SU-DHL-6 (cell line): ENCODE data around the gene OR1J2.

ENCODE experiments used
- H2AFZ ChIP-seq: fragments of 200-600 bp; sonication (generic); 2 replicates; pipeline ENCODE4 v1.6.1; 2014; ENCODE audit warnings: low read depth, mild to moderate bottlenecking, moderate library complexity, mixed read lengths, antibody characterized with exemption, low read length; ENCODE audit not compliant: severe bottlenecking
- H3F3A ChIP-seq: fragments of 200-600 bp; shearing (Covaris generic); 2 replicates; pipeline ENCODE4 v1.6.0; 2016; ENCODE audit warnings: antibody characterized with exemption, mild to moderate bottlenecking; ENCODE audit not compliant: insufficient read depth
- H3K27ac ChIP-seq: fragments of 200-600 bp; sonication (generic); 2 replicates; pipeline ENCODE4 v1.5.1; 2016; ENCODE audit warnings: low read depth, mild to moderate bottlenecking, low read length, moderate library complexity, mixed read lengths
- H3K27me3 ChIP-seq: fragments of 200-600 bp; sonication (generic), shearing (Covaris generic); 2 replicates; pipeline ENCODE4 v1.6.0; 2014; ENCODE audit warnings: mild to moderate bottlenecking, low read length
- H3K36me3 ChIP-seq: fragments of 200-600 bp; sonication (generic); 2 replicates; pipeline ENCODE4 v1.6.1; 2014; ENCODE audit warnings: mild to moderate bottlenecking, low read length, mixed read lengths
- H3K4me2 ChIP-seq: fragments of 300-600, 200-600 bp; shearing (Covaris generic), sonication (generic); 2 replicates; pipeline ENCODE4 v1.6.0; 2014; ENCODE audit warnings: low read length, low read depth, mild to moderate bottlenecking; ENCODE audit not compliant: poor library complexity, severe bottlenecking
- H3K4me3 ChIP-seq: fragments of 200-600 bp; sonication (generic); 2 replicates; pipeline ENCODE4 v1.5.1; 2014; ENCODE audit warnings: antibody characterized with exemption, low read length, mild to moderate bottlenecking, mixed read lengths; ENCODE audit not compliant: insufficient read depth, poor library complexity, severe bottlenecking
- H3K79me2 ChIP-seq: fragments of 200-600 bp; sonication (generic); 2 replicates; pipeline ENCODE4 v1.6.1; 2014; ENCODE audit warnings: mild to moderate bottlenecking, low read length, moderate library complexity; ENCODE audit not compliant: insufficient read depth
- H3K9ac ChIP-seq: fragments of 200-600 bp; sonication (generic); 2 replicates; pipeline ENCODE4 v1.7.0; 2014; ENCODE audit warnings: mild to moderate bottlenecking, low read length
- H3K9me2 ChIP-seq: fragments of 200-600 bp; sonication (generic); replicated peaks from 2 replicates; pipeline ENCODE4 v1.6.1; 2014; ENCODE audit warnings: low read length; ENCODE audit not compliant: insufficient read depth
- H3K9me3 ChIP-seq: fragments of 200-600 bp; sonication (generic); 2 replicates; pipeline ENCODE4 v1.6.1; 2014; ENCODE audit warnings: low read length, mixed read lengths; ENCODE audit not compliant: insufficient read depth
- H4K20me1 ChIP-seq: fragments of 200-600 bp; sonication (generic); 2 replicates; pipeline ENCODE4 v1.6.1; 2014; ENCODE audit warnings: low read depth, mild to moderate bottlenecking, antibody characterized with exemption, low read length, moderate library complexity, mixed read lengths
- EZH2phosphoT487 ChIP-seq: fragments of 200-600 bp; sonication (generic), shearing (Covaris generic); conservative IDR thresholded peaks from 2 replicates; pipeline ENCODE4 v1.6.1; 2018; ENCODE audit warnings: mild to moderate bottlenecking, antibody characterized with exemption, low read length, moderate library complexity, mixed read lengths
- TF ChIP-seq, protein P1 (sequence below): fragments of 200-600 bp; sonication (generic); IDR thresholded peaks from one replicate; pipeline ENCODE4 v1.5.1; 2017; ENCODE audit warnings: antibody characterized with exemption, mild to moderate bottlenecking, low read length, moderate library complexity; ENCODE audit not compliant: insufficient read depth, poor library complexity, severe bottlenecking

The OR1J2 gene

DNA sequence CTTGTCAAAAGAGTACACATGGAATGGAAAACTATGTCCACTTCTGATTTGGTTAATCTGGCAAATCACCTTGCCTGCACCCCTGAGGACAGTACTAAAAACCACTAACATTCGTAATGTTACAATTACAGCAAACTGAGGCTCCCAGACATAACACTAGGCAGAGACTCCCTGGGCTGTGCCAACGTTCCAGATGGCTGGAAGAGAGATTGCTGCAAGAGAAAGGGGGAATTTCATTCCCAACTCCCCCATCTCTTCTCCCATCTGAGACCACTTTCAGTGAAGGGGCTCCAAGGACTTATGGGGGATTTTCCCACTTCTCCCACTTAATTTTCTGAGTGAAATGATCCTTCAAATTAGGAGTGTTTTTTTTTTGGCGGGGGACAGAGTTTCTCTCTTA, 44.1 kb upstream of the OR1J2 start:
- H3K27me3 ChIP-seq, result no peaks in the 10 kb centered on the region
- no peak overlapping the region for H2AFZ ChIP-seq
- H3F3A ChIP-seq, result no peaks in the 10 kb centered on the region
- no peaks in the 10 kb centered on the region for H3K9me2 ChIP-seq
- H4K20me1 ChIP-seq, result no peaks in the 10 kb centered on the region
- H3K79me2 ChIP-seq, result no peaks in the 10 kb centered on the region
- no peak overlapping the region for H3K4me2 ChIP-seq
- no peaks in the 10 kb centered on the region for H3K36me3 ChIP-seq
- no peak for TF ChIP-seq EZH2phosphoT487
- TF ChIP-seq, protein P1, sequence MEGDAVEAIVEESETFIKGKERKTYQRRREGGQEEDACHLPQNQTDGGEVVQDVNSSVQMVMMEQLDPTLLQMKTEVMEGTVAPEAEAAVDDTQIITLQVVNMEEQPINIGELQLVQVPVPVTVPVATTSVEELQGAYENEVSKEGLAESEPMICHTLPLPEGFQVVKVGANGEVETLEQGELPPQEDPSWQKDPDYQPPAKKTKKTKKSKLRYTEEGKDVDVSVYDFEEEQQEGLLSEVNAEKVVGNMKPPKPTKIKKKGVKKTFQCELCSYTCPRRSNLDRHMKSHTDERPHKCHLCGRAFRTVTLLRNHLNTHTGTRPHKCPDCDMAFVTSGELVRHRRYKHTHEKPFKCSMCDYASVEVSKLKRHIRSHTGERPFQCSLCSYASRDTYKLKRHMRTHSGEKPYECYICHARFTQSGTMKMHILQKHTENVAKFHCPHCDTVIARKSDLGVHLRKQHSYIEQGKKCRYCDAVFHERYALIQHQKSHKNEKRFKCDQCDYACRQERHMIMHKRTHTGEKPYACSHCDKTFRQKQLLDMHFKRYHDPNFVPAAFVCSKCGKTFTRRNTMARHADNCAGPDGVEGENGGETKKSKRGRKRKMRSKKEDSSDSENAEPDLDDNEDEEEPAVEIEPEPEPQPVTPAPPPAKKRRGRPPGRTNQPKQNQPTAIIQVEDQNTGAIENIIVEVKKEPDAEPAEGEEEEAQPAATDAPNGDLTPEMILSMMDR, result no peak
- H3K9ac ChIP-seq, result no peak overlapping the region
- no peak overlapping the region for H3K27ac ChIP-seq
- H3K9me3 ChIP-seq, result no peaks in the 10 kb centered on the region
- no peak overlapping the region for H3K4me3 ChIP-seq

DNA sequence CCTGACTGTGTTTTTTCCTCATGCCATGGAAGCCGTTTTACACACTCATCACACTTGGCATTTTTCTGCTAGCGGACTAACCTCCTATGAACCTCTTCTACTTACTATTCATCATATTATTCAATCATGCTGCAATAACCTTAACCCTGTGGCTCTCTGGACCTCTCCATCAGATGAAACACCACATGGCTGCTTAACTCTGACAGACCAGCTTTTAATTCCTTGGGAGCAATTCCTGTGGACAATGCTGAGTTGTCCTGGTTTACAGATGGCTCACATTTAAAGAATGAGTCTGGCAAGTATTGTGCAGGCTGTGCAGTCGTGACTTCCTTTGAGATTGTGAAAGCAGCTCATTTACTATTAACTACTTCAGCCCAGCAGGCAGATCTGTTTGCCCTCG, 41.9 kb upstream of the OR1J2 start:
- Histone ChIP-seq H3K9me3 (no peaks in the 10 kb centered on the region), H3F3A (no peaks in the 10 kb centered on the region), H3K9ac (no peak overlapping the region), H3K4me2 (no peak overlapping the region), H3K79me2 (no peaks in the 10 kb centered on the region), H3K36me3 (no peaks in the 10 kb centered on the region), H2AFZ (no peak overlapping the region), H3K9me2 (no peaks in the 10 kb centered on the region), H4K20me1 (no peaks in the 10 kb centered on the region), H3K27me3 (no peaks in the 10 kb centered on the region), H3K27ac (no peak overlapping the region), H3K4me3 (no peak overlapping the region)
- TF ChIP-seq, protein P1, result no peak
- TF ChIP-seq EZH2phosphoT487, result no peak

DNA sequence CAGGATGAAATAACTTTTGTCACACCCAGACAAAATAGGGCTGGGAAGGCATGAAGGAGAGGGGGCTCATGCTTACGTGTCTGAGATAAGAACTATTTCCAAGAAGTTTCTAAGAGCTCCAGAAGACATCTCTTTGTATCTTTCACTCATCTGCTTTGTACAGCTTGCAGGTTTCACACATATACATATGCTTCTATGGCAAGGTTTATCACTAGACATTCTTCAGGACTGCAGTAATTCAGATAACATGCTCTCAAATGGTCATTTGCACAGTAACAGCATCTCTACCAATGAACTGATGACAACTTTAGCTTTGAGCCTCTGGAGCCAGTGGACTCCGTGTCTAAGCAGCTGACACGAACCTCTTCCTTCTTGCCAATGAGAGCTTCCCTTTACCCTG, 36.0 kb upstream of the OR1J2 start:
- Histone ChIP-seq H3K4me2 (no peak overlapping the region), H3K36me3 (no peaks in the 10 kb centered on the region), H2AFZ (no peak overlapping the region), H3K4me3 (no peak overlapping the region), H3K9me2 (no peaks in the 10 kb centered on the region), H4K20me1 (no peaks in the 10 kb centered on the region), H3K79me2 (no peaks in the 10 kb centered on the region), H3K27ac (no peak overlapping the region), H3K27me3 (no peaks in the 10 kb centered on the region), H3F3A (no peaks in the 10 kb centered on the region), H3K9me3 (no peaks in the 10 kb centered on the region), H3K9ac (no peak overlapping the region)
- no peak for TF ChIP-seq EZH2phosphoT487
- TF ChIP-seq, protein P1, result no peak
